Esophagus muscularis mucosa (tissue), 4 donors: Measurements from ENCODE around the gene EIF1B.

Experiments used
- CTCF ChIP-seq, 3 experiments: fragments of 200-600 bp in 2 of 3; fragments of 450-650 bp in 1 of 3; sonication (generic) in 2 of 3; IDR thresholded peaks; one replicate each; pipeline ENCODE4 v1.5.1; 2017 to 2019; ENCODE audit warnings: antibody characterized with exemption in 3 of 3, mild to moderate bottlenecking in 2 of 3, moderate library complexity in 1 of 3
- EP300 ChIP-seq: sonication (generic); formaldehyde crosslinking; IDR thresholded peaks from one replicate; pipeline ENCODE4 v1.6.1; 2017; ENCODE audit warnings: antibody characterized with exemption
- POLR2A ChIP-seq: fragments of 450-650 bp; IDR thresholded peaks from one replicate; pipeline ENCODE4 v1.6.1; 2017; ENCODE audit warnings: antibody characterized with exemption, moderate library complexity, mild to moderate bottlenecking, low read depth
- POLR2AphosphoS5 ChIP-seq, 2 donors: sonication (generic); formaldehyde crosslinking; IDR thresholded peaks; one replicate each; pipeline ENCODE4 v1.6.1; 2017; ENCODE audit warnings: antibody characterized with exemption in 2 of 2

GRCh38 chr3:40310705-40311104, 1.2 kb downstream of the EIF1B start:
- TF ChIP-seq EP300 = no peak
- TF ChIP-seq CTCF (IDR thresholded peaks at IDR 0.05) = no peak
- TF ChIP-seq POLR2A = no peak
- TF ChIP-seq POLR2AphosphoS5 (IDR thresholded peaks at IDR 0.05) = no peak
